Transverse colon (tissue), 4 donors: Measurements from ENCODE around the gene COX5A. TPM values are rescaled to one million over a fixed set of nuclear protein-coding genes. Genes with fewer than 3 reads are reported as not detected.

ENCODE experiments used
- DNase-seq: peaks from one replicate; pipeline ENCODE4 v3.0.0-alpha.2; 2019
- H3K27ac ChIP-seq, 4 donors: fragments of 200-600 bp; sonication (generic); 2 replicates each; pipeline ENCODE4 v1.5.1; 2016 to 2018; ENCODE audit warnings: inconsistent platforms in 4 of 4
- H3K27me3 ChIP-seq: fragments of 200-600 bp; sonication (generic); 2 replicates; pipeline ENCODE4 v1.5.1; 2017; ENCODE audit warnings: inconsistent platforms
- H3K36me3 ChIP-seq, 4 donors: fragments of 200-600 bp; sonication (generic); 2 replicates each; pipeline ENCODE4 v1.5.1; 2017 to 2019; ENCODE audit warnings: inconsistent platforms in 4 of 4
- H3K4me1 ChIP-seq, 4 donors: fragments of 200-600 bp; sonication (generic); 2 replicates each; pipeline ENCODE4 v1.5.1; 2017 to 2020; ENCODE audit warnings: inconsistent platforms in 4 of 4
- H3K4me3 ChIP-seq, 4 donors: fragments of 200-600 bp; sonication (generic); 1 replicate in 1 of 4; 2 replicates in 3 of 4; pipeline versions ENCODE4 v1.5.1 to v1.6.1; 2017 to 2019; ENCODE audit warnings: inconsistent platforms in 4 of 4
- H3K9me3 ChIP-seq, 2 donors: fragments of 200-600 bp; sonication (generic); 2 replicates each; pipeline ENCODE4 v1.5.1; 2017 to 2019; ENCODE audit warnings: inconsistent platforms in 2 of 2
- EP300 ChIP-seq: sonication (generic); formaldehyde crosslinking; IDR thresholded peaks from one replicate; pipeline ENCODE4 v1.6.1; 2017; ENCODE audit warnings: antibody characterized with exemption, low read depth
- POLR2A ChIP-seq: fragments of 450-650 bp; IDR thresholded peaks from one replicate; pipeline ENCODE4 v1.6.1; 2016; ENCODE audit warnings: antibody characterized with exemption, mild to moderate bottlenecking, moderate library complexity
- POLR2AphosphoS5 ChIP-seq, 3 donors: sonication (generic); formaldehyde crosslinking; IDR thresholded peaks; one replicate each; pipeline ENCODE4 v1.6.1; 2016; ENCODE audit warnings: antibody characterized with exemption in 3 of 3
- WGBS, 2 donors: methylation state at CpG; one replicate each; pipeline ENCODE4 v1.1.5; 2018; ENCODE audit warnings: low coverage in 1 of 2; 5-methylcytosine and 5-hydroxymethylcytosine counted together
- in situ Hi-C, 4 donors: fragments of 200-750 bp; cut with MboI; loops; one replicate each; pipeline versions ENCODE4 v1.15.0 to v1.15.1; 2017; ENCODE audit warnings: low sequenced_read_pairs in 3 of 4, low pct_ligation_motif_present in 1 of 4, low pct_unique_long_range_greater_than_20kb in 1 of 4
- intact Hi-C: fragments of 100-400 bp; cut with DNase I; formaldehyde crosslinking; loops from one replicate; pipeline ENCODE4 v1.15.1; 2023; ENCODE audit warnings: low total_unique reads
- total RNA-seq, 4 donors: library from RNA; depleted of rRNA; stranded (reverse); fragments of >200 nt; gene quantifications; one replicate each; pipeline ENCODE4 v1.1.0, GENCODE V29; 2016
- TF ChIP-seq, protein P1 (sequence below), 5 experiments: fragments of 200-600 bp in 3 of 5; fragments of 450-650 bp in 2 of 5; sonication (generic) in 3 of 5; IDR thresholded peaks; 1 replicate in 2 of 5; 2 replicates in 3 of 5; pipeline ENCODE4 v1.5.1; 2016 to 2017; ENCODE audit warnings: antibody characterized with exemption in 5 of 5, inconsistent platforms in 3 of 5, mild to moderate bottlenecking in 2 of 5, moderate library complexity in 1 of 5

COX5A gene
- total RNA-seq, 4 donors from 2014 or later, result 135 to 437 (median 219) TPM

DNA sequence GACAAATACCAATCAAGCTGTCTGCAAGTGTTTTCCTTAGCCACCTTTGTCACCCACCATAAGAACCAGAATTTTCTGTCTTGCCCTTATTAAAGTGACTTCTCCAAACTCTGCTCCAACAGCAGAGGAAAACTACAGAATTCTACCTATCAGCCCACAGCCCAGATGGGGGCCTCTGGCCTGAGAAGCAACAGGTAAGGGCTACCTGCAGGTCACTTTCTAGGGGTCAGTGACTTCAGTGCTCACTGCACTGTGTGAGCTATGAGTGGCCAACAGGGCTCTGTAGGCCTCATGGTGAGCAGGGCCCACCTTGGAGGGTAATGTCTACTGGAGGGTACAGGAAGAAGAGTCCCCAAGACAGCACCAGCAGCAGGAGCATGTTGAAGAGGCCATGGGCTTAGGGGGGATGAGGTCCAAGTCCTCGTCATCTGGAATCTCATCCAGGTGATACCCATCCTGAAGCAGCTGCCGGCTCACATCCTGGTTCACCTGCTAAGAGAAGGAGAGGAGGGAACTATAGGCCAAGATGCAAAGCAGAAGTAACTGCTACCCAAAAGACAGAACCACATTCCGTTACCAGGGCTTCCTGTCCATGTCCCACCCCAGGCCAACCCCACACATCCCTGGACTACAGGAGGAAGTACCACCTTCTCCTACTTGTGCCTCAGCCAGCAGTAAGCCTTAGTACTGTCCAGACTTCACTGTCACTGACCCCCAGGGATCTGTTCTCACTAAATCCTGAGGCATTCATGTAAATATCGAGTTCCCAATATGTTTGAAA is 35.4 kb downstream of the COX5A start:
- intact Hi-C loops, result no loop called here
- Histone ChIP-seq H3K36me3 (peaks cover 0 to 26% (median 4%) of the 10 kb centered on the region in 4 donors), H3K27me3 (no peaks in the 10 kb centered on the region), H3K9me3 (no peaks in the 10 kb centered on the region), H3K4me1 (peaks cover 13 to 36% (median 24%) of the 10 kb centered on the region in 4 donors), H3K4me3 (no peak overlapping the region), H3K27ac (peak overlapping the region in 3 of 4 donors; percentile 13 to 54 (median 29))
- TF ChIP-seq EP300 (no peak), POLR2AphosphoS5 (IDR thresholded peaks at IDR 0.05) (no peak), POLR2A (no peak)
- TF ChIP-seq, protein P1, sequence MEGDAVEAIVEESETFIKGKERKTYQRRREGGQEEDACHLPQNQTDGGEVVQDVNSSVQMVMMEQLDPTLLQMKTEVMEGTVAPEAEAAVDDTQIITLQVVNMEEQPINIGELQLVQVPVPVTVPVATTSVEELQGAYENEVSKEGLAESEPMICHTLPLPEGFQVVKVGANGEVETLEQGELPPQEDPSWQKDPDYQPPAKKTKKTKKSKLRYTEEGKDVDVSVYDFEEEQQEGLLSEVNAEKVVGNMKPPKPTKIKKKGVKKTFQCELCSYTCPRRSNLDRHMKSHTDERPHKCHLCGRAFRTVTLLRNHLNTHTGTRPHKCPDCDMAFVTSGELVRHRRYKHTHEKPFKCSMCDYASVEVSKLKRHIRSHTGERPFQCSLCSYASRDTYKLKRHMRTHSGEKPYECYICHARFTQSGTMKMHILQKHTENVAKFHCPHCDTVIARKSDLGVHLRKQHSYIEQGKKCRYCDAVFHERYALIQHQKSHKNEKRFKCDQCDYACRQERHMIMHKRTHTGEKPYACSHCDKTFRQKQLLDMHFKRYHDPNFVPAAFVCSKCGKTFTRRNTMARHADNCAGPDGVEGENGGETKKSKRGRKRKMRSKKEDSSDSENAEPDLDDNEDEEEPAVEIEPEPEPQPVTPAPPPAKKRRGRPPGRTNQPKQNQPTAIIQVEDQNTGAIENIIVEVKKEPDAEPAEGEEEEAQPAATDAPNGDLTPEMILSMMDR (IDR thresholded peaks at IDR 0.05), result no peak
- no peak for DNase-seq
- in situ Hi-C loops, result loop anchor here in 1 of 4 donors (10.0 kb wide), 1 partner anchor 68 kb away; no protein-coding TSS in a partner anchor
- WGBS, 2 donors, result 85% methylated on average over 4 of the region's 4 CpGs; no CpG with 5 or more reads in 1 of the 2 donors

DNA sequence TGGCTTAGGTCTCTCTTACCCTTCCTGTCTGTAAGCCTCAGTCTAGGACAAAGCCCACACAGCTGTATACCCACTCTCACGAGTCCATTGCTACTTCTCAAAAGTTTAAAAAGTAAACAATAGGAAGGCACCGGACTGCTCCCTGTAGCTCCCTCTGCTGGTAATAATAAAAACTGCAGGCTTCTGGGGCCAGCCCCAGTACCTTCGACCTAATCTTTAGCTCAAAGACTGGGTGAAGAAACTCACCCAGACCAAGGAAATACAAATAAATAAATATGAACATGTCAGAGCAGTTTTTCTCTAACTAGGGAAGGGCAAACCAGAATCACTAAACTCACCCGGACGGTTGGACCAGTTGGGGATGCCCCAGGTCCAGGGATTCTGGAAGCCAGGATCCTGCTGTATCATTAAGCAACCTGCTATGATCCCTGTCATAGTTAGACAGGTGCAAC is 36.2 kb downstream of the COX5A start:
- intact Hi-C loops, result no loop called here
- peak overlapping the region; percentile 13 to 56 (median 42) for H3K27ac ChIP-seq
- no peaks in the 10 kb centered on the region for H3K9me3 ChIP-seq
- 0 to 20% methylated on average over 3 to 5 of the region's 5 CpGs for WGBS, 2 donors
- H3K4me1 ChIP-seq, result peaks cover 10 to 31% (median 19%) of the 10 kb centered on the region in 4 donors
- H3K4me3 ChIP-seq, result no peak overlapping the region
- in situ Hi-C loops, result loop anchor here in 1 of 4 donors (10.0 kb wide), 1 partner anchor 67 kb away; no protein-coding TSS in a partner anchor
- TF ChIP-seq, protein P1 (IDR thresholded peaks at IDR 0.05), result peak; percentile 92 to 98 (median 95)
- TF ChIP-seq EP300 (no peak), POLR2AphosphoS5 (IDR thresholded peaks at IDR 0.05) (no peak), POLR2A (no peak)
- peaks cover 0 to 26% (median 4%) of the 10 kb centered on the region in 4 donors for H3K36me3 ChIP-seq
- no peaks in the 10 kb centered on the region for H3K27me3 ChIP-seq
- peak; percentile 76 for DNase-seq

DNA sequence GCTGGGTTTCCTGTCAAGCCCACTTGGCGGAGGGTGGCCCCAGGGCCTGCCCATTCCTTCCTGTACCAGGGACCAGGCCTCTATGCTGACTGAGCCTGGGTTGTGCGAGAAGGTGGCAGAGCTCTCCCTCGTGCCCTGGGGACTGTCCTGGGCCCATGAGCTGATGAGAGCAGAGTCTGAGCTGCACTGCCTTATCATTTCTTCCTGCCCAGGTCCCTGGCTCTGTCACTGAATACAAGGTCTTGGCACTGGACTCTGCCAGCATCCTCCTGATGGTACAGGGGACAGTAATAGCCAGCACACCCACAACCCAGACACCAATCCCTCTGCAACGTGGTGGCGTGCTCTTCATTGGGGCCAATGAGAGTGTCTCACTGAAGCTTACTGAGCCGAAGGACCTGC is 40.6 kb downstream of the COX5A start:
- H3K4me1 ChIP-seq, result peaks cover 3 to 26% (median 19%) of the 10 kb centered on the region in 4 donors
- intact Hi-C loops (no loop called here), in situ Hi-C loops (no loop called here)
- H3K27me3 ChIP-seq, result no peaks in the 10 kb centered on the region
- no peak overlapping the region for H3K4me3 ChIP-seq
- WGBS, 2 donors, result 90% methylated on average over 4 of the region's 6 CpGs; no CpG with 5 or more reads in 1 of the 2 donors
- H3K36me3 ChIP-seq, result peaks cover 0 to 21% (median 0%) of the 10 kb centered on the region in 4 donors
- H3K27ac ChIP-seq, result no peak overlapping the region
- no peak for DNase-seq
- H3K9me3 ChIP-seq, result no peaks in the 10 kb centered on the region
- peak in 1 of 3 donors; percentile 20 for TF ChIP-seq POLR2AphosphoS5 (IDR thresholded peaks at IDR 0.05)
- TF ChIP-seq EP300, result no peak
- no peak for TF ChIP-seq POLR2A
- TF ChIP-seq, protein P1 (IDR thresholded peaks at IDR 0.05), result no peak

DNA sequence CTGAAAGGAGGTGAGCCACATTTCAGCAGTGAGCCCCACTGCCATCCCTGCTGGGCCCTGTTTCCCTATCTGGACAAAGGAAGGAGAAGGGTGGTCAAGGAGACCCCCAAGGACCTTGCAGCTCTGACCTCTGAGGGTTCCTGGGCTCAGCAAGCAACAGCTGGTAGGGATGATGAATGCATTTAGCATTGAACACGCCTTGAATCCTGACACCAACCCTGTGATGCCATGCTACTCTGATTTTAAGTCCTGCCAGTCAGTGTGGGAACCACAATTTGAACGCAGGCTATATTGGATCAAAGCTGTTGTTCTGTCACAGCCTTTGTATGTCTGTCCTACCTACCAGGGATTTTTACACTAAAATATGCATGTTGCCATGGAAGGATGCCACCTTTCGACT is 41.6 kb downstream of the COX5A start:
- 100% methylated on average over 1 to 3 of the region's 3 CpGs for WGBS, 2 donors
- Histone ChIP-seq H3K4me3 (no peak overlapping the region), H3K36me3 (peaks cover 0 to 21% (median 0%) of the 10 kb centered on the region in 4 donors), H3K27me3 (no peaks in the 10 kb centered on the region), H3K27ac (no peak overlapping the region), H3K9me3 (no peaks in the 10 kb centered on the region), H3K4me1 (peaks cover 3 to 24% (median 19%) of the 10 kb centered on the region in 4 donors)
- in situ Hi-C loops, result no loop called here
- DNase-seq, result no peak
- TF ChIP-seq, protein P1 (IDR thresholded peaks at IDR 0.05), result no peak
- TF ChIP-seq EP300 (no peak), POLR2AphosphoS5 (IDR thresholded peaks at IDR 0.05) (no peak), POLR2A (no peak)
- intact Hi-C loops, result no loop called here
